Measurements from ENCODE around the gene LUC7L3.
A peak's percentile ranks its signal among the peaks of the same experiment; 100 is the strongest.

The LUC7L3 gene

GRCh38 chr17:50684612-50685333 lies 34.6 kb upstream of the LUC7L3 start:
- TF ChIP-seq FOXP2 (optimal IDR thresholded peaks at IDR 0.05; ENCODE audit: borderline replicate concordance, extremely low read depth, extremely low read length, insufficient read depth) (peak; percentile 29), TAF1 (IDR thresholded peaks at IDR 0.05; ENCODE audit: borderline replicate concordance, insufficient read depth, low read length) (no peak), POLR2AphosphoS5 (IDR thresholded peaks at IDR 0.05; ENCODE audit: low read depth, low read length) (no peak), SIN3A (IDR thresholded peaks at IDR 0.05; ENCODE audit: borderline replicate concordance, insufficient read depth, low read length) (no peak)

DNA sequence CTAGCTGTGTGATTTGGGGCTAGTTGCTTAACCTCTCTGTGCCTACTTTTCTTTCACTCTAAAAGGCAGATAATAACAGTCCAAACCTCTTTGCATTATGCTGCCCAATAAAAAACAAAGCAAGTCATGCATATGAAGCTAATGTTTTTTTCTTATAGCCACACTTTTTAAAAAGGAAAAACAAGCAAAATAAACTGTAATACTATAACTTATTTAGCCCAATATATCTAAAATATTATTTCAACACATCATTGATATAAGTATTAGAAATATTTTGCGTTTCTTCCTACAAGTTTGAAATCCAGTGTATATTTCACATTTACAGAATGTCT lies 34.1 kb upstream of the LUC7L3 start:
- TF ChIP-seq REST (IDR thresholded peaks at IDR 0.05; ENCODE audit: insufficient read depth in 1 of 2, low read depth in 2 of 2, low read length in 2 of 2) = no peak
- no peak for TF ChIP-seq FOXP2 (optimal IDR thresholded peaks at IDR 0.05; ENCODE audit: borderline replicate concordance, extremely low read depth, extremely low read length, insufficient read depth)
- TF ChIP-seq SIN3A (IDR thresholded peaks at IDR 0.05; ENCODE audit: borderline replicate concordance, insufficient read depth, low read length) = no peak

DNA sequence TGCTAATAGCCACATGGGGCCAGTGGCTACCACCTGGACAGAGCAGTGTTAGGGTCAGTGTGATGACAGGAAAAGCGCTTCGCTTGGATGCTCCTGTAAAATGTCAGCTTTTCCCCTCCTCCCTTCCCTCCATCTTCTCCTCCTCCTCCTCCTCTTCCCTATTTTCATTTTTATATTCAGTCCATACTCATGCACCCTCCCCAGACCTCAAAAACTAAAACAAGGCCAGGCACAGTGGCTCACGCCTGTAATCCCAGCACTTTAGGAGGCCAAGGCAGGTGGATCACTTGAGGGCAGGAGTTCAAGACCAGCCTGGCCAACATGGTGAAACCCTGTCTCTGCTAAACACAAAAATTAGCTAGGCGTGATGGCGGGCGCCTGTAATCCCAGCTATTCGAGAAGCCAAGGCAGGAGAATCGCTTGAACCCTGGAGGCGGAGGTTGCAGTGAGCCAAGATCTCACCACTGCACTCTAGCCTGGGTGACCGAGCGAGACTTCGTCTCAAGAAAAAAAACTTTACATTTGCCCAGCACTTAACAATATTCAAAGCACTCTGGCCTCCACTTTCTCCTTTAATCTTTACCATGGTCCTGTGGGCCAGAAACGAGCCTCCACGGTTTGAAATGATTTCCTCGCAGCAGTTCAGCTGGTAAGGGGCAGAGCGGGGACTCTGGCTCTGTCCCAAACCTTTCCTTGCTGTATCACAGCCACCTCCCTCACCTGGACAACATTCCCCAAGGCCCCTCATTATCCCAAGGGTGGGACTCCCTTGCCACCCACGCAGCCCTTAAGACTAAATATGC lies 33.5 kb upstream of the LUC7L3 start:
- no peak for TF ChIP-seq REST (IDR thresholded peaks at IDR 0.05; ENCODE audit: insufficient read depth in 1 of 2, low read depth in 2 of 2, low read length in 2 of 2)
- TF ChIP-seq TAF1 (IDR thresholded peaks at IDR 0.05; ENCODE audit: borderline replicate concordance, insufficient read depth, low read length) = no peak
- TF ChIP-seq SIN3A (IDR thresholded peaks at IDR 0.05; ENCODE audit: borderline replicate concordance, insufficient read depth, low read length) = no peak
- no peak for TF ChIP-seq FOXP2 (optimal IDR thresholded peaks at IDR 0.05; ENCODE audit: borderline replicate concordance, extremely low read depth, extremely low read length, insufficient read depth)
- no peak for TF ChIP-seq POLR2AphosphoS5 (IDR thresholded peaks at IDR 0.05; ENCODE audit: low read depth, low read length)

DNA sequence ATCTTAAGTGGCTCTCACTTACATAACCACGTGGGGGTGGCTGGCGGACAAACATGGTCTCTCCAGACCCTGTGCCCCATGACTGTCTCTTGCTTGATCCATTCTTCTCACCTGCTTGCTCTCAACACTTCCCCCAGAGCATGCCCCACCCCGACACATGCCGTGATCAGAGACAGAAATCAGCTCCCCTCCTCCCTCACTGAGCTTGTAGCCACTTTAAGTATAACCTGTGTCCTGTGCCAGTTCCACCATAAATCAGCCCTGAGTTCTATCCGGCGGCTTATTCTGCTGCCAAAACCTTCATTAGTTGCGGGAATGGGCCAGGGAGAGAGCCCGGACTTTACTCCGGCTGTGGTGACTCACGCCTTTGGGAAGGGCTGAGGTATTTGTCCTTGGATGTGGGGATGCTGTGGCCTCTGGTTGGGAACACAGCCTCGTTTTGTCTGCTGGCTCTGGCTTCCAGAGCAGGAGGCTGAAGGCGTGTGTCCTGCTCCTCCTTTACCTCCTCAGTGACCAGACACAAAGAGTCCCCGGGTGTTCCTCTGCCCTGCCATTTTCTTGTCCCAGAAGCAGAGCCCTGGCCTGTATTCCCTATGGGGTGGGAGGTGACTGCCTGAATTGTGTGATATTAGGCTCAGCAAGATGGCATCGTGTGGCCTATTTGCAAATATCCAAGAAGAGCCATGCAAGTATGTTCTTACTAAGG lies 32.8 kb upstream of the LUC7L3 start:
- TF ChIP-seq POLR2AphosphoS5 (IDR thresholded peaks at IDR 0.05; ENCODE audit: low read depth, low read length) (no peak), SIN3A (IDR thresholded peaks at IDR 0.05; ENCODE audit: borderline replicate concordance, insufficient read depth, low read length) (no peak), REST (IDR thresholded peaks at IDR 0.05; ENCODE audit: insufficient read depth in 1 of 2, low read depth in 2 of 2, low read length in 2 of 2) (no peak), FOXP2 (optimal IDR thresholded peaks at IDR 0.05; ENCODE audit: borderline replicate concordance, extremely low read depth, extremely low read length, insufficient read depth) (no peak), TAF1 (IDR thresholded peaks at IDR 0.05; ENCODE audit: borderline replicate concordance, insufficient read depth, low read length) (no peak)

DNA sequence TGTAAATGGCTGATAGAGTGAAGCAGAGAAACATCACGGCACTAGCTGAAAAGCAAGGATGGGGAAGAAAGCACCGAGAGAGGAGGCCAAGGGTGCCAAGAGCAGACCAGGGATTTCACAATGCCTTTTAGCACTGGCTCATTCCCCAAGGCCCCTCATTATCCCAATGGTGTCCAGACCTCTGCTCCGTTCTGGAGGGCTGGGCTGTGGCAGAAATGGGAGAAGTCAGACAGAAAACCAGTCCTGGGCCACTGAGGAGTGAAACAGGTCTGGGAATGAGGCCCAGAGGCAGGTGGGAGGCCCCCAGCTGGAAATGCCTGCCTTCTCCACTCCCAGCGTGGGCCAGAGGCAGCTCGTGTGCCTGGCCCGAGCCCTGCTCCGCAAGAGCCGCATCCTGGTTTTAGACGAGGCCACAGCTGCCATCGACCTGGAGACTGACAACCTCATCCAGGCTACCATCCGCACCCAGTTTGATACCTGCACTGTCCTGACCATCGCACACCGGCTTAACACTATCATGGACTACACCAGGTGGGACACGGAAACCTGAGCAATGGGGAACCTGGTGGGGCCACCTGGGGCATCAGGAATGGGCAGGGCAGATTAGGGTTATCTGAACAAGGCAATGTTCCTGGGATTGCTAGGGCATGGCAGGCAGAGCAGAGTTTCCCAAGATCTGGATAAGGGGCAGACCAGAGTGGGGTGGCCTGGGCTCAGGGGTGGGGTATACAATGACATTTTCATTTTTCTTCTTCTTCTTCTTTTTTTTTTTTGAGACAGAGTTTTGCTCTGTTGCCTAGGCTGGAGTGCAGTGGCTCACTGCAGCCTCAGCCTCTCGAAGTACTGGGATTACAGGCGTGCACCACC lies 32.0 kb upstream of the LUC7L3 start:
- TF ChIP-seq POLR2AphosphoS5 (IDR thresholded peaks at IDR 0.05; ENCODE audit: low read depth, low read length) = no peak
- no peak for TF ChIP-seq REST (IDR thresholded peaks at IDR 0.05; ENCODE audit: insufficient read depth in 1 of 2, low read depth in 2 of 2, low read length in 2 of 2)
- no peak for TF ChIP-seq SIN3A (IDR thresholded peaks at IDR 0.05; ENCODE audit: borderline replicate concordance, insufficient read depth, low read length)
- no peak for TF ChIP-seq TAF1 (IDR thresholded peaks at IDR 0.05; ENCODE audit: borderline replicate concordance, insufficient read depth, low read length)
- TF ChIP-seq FOXP2 (optimal IDR thresholded peaks at IDR 0.05; ENCODE audit: borderline replicate concordance, extremely low read depth, extremely low read length, insufficient read depth) = no peak

All from PFSK-1 (cell line).